Large intestine (tissue), 3 donors: ENCODE data around the gene PAK3. TPM values are rescaled to one million over a fixed set of nuclear protein-coding genes. Genes with fewer than 3 reads are reported as not detected.

ENCODE experiments used
- DNase-seq, 2 donors: peaks; one replicate each; pipeline versions ENCODE4 v3.0.0 to v3.0.0-alpha.2; 2013
- H3K27ac ChIP-seq: one replicate; pipeline ENCODE4 v1.5.1; 2013; ENCODE audit warnings: low read length
- H3K27me3 ChIP-seq: 2 replicates; pipeline ENCODE4 v1.6.1; 2013; ENCODE audit warnings: low read length; ENCODE audit not compliant: control insufficient read depth, insufficient read depth
- H3K36me3 ChIP-seq: 2 replicates; pipeline ENCODE4 v1.6.1; 2013; ENCODE audit warnings: low read length; ENCODE audit not compliant: control insufficient read depth, insufficient read depth
- H3K4me1 ChIP-seq: one replicate; pipeline ENCODE4 v1.6.1; 2013; ENCODE audit warnings: low read length; ENCODE audit not compliant: control insufficient read depth, insufficient read depth
- H3K4me3 ChIP-seq: one replicate; pipeline ENCODE4 v1.5.1; 2013; ENCODE audit warnings: low read length
- H3K9me3 ChIP-seq: one replicate; pipeline ENCODE4 v1.6.1; 2013; ENCODE audit warnings: mild to moderate bottlenecking, low read depth, low read length, moderate library complexity; ENCODE audit not compliant: control insufficient read depth
- WGBS: methylation state at CpG from one replicate; pipeline ENCODE4 v1.1.5; 2013; ENCODE audit warnings: low lambda C conversion rate; ENCODE audit not compliant: insufficient coverage; 5-methylcytosine and 5-hydroxymethylcytosine counted together
- polyA plus RNA-seq: library from polyadenylated mRNA; unstranded; fragments of 120-200 nt; gene quantifications from one replicate; pipeline ENCODE4 v1.2.1, GENCODE V29; 2013

Gene PAK3
- polyA plus RNA-seq, 1 donor = 2.2 TPM

DNA sequence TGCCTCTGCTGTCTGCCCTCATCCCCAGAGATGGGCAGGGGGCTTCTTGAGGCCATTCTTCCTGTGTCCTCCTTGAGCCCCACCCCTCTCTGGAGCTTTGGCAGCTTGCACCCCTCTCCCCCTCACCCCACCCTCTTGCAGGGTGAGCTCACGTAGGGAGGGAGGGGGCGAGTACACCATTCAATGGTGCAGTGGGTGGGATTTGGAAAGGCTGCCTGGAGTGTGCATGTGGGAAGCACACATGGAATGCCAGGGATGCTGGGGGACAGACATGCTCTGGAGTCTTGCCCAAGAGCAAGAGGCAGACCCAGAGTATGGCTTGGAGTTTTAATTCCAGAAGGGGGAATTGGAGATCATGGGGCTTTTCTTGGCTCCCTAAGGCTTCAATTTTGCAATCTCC is 5.6 kb downstream of the PAK3 start:
- WGBS = no CpG with 5 or more reads among the region's 2 CpGs
- Histone ChIP-seq H3K36me3 (no peaks in the 10 kb centered on the region), H3K9me3 (no peaks in the 10 kb centered on the region), H3K4me1 (no peaks in the 10 kb centered on the region), H3K27me3 (peaks cover 3% of the 10 kb centered on the region), H3K4me3 (no peak overlapping the region), H3K27ac (no peak overlapping the region)
- no peak for DNase-seq

DNA sequence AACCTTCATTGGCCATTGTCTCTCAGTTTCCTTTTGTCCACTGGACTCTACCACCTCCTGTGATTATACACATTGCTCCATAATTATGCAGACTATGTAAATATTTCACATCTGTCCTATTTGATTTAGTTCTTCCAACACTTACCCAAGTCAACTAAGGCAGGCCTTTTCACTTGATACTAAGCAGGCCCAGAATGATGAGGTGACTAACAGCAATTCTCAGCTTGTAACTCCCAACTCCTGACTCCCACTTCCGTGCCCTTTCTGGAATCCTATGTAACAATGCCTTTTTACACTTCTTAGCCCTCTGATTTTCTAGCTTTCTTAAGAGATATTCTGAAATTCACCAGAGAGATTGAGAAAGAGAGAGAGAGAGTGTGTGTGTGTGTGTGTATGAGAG is 6.6 kb downstream of the PAK3 start:
- Histone ChIP-seq H3K27ac (no peak overlapping the region), H3K9me3 (no peaks in the 10 kb centered on the region), H3K4me3 (no peak overlapping the region), H3K4me1 (no peaks in the 10 kb centered on the region), H3K36me3 (no peaks in the 10 kb centered on the region), H3K27me3 (no peaks in the 10 kb centered on the region)
- DNase-seq = no peak
- no CpG with 5 or more reads among the region's 1 CpG for WGBS

GRCh38 chrX:111103246-111103645 is 7.3 kb downstream of the PAK3 start:
- Histone ChIP-seq H3K9me3 (no peaks in the 10 kb centered on the region), H3K27ac (no peak overlapping the region)

DNA sequence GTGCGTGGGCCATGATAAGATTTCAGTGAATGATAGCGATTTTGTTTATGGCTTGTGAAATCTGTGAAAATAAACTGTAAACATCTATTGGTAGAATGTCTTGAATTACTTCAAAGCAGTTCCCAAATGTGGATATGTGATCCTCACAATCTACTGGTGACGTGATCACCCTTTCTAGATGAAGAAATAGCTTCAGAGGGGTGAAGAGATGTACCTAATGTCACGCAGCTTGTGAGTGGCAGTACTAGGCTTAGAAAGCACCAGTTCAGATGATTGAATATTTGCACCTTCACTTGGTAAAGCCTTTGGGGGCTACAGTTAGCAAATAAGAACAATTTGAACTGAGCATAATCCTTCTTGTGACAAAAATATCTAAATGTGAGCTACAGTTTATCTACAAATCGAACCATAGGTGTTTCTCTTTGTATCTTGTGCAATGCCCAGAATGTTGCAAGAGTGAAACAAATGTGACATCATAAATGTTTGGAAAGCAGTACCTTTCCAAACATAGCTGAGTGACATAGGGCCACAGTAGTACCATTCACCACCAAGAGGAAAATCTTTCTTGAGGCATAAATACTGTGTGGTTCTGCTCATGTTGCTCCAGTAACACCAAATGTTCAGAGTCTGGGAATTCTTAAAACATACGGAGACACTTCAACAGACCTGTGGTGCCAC is 14.2 kb downstream of the PAK3 start:
- Histone ChIP-seq H3K9me3 (no peaks in the 10 kb centered on the region), H3K4me3 (no peak overlapping the region), H3K36me3 (no peaks in the 10 kb centered on the region), H3K27me3 (no peaks in the 10 kb centered on the region), H3K4me1 (no peaks in the 10 kb centered on the region), H3K27ac (no peak overlapping the region)
- DNase-seq = no peak
- WGBS = no CpG with 5 or more reads among the region's 6 CpGs

More at GRCh38 chrX:111103246-111103645, 7.3 kb downstream of the PAK3 start:
- Histone ChIP-seq H3K36me3 (no peaks in the 10 kb centered on the region), H3K27me3 (no peaks in the 10 kb centered on the region), H3K4me3 (no peak overlapping the region), H3K4me1 (no peaks in the 10 kb centered on the region)
- no CpG with 5 or more reads among the region's 6 CpGs for WGBS
- DNase-seq = no peak

DNA sequence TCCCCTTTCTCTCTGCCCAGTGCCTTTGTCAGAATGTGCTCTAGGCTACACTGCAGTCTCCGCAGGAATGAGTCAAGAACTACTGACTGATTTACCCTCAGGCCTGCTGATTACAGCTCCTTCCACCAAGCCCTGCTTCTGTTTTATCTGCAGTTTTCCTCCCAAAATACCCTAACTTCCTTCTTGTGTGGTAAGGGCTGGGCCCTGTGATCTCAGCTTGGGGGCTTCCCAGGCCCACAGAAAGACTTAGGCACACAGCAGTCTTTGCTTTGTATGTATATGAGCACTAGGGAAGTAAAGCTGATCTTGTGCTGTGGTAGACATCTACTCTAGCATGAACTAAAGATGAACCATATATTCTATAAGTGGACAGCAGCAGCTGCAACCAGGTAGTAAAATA is 18.8 kb downstream of the PAK3 start:
- H3K4me3 ChIP-seq = no peak overlapping the region
- no peaks in the 10 kb centered on the region for H3K36me3 ChIP-seq
- H3K4me1 ChIP-seq = no peaks in the 10 kb centered on the region
- H3K27ac ChIP-seq = no peak overlapping the region
- WGBS = no CpG with 5 or more reads among the region's 1 CpG
- no peaks in the 10 kb centered on the region for H3K27me3 ChIP-seq
- no peaks in the 10 kb centered on the region for H3K9me3 ChIP-seq
- no peak for DNase-seq

DNA sequence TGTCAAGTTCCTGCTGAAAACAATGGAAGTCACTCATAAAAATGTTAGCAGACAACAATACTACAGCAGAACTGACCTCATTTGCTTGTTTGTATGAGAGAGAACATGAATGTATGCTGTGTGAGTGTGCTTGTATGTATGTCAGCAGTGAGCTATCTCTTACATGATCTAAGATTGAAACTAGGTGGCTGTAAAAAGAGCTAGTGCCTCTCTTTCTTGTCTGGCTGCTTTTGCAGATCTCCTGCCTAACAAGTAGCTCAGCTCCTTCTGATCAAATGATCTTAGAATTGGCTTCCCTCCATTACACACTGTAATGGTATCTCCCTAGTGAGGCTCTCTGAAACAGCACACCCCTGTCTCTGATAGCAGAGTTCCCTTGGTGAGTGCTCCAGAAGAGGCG is 20.7 kb downstream of the PAK3 start:
- H3K27me3 ChIP-seq = no peaks in the 10 kb centered on the region
- no peak for DNase-seq
- no peak overlapping the region for H3K27ac ChIP-seq
- WGBS = no CpG with 5 or more reads among the region's 1 CpG
- no peak overlapping the region for H3K4me3 ChIP-seq
- H3K36me3 ChIP-seq = no peaks in the 10 kb centered on the region
- no peaks in the 10 kb centered on the region for H3K9me3 ChIP-seq
- no peaks in the 10 kb centered on the region for H3K4me1 ChIP-seq

GRCh38 chrX:111119341-111119740 is 23.4 kb downstream of the PAK3 start:
- WGBS = 50% methylated on average over 1 of the region's 2 CpGs
- Histone ChIP-seq H3K4me3 (no peak overlapping the region), H3K27me3 (no peaks in the 10 kb centered on the region), H3K36me3 (no peaks in the 10 kb centered on the region), H3K9me3 (no peaks in the 10 kb centered on the region), H3K4me1 (no peaks in the 10 kb centered on the region), H3K27ac (no peak overlapping the region)
- DNase-seq = no peak

DNA sequence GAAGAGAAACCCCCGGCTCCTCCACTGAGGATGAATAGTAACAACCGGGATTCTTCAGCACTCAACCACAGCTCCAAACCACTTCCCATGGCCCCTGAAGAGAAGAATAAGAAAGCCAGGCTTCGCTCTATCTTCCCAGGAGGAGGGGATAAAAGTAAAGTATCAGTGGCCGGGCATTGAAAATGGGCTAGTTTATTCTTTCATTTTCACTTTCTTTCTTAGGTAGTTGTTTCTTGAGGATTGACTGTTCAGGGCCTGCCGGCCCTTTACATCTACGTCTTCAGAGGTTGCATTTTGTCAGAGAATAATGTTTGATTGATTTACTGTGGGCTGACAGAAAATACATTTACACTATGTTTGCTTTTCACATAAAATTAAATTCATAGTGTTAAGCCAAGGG is 27.1 kb downstream of the PAK3 start:
- no peaks in the 10 kb centered on the region for H3K27me3 ChIP-seq
- H3K27ac ChIP-seq = no peak overlapping the region
- no peak overlapping the region for H3K4me3 ChIP-seq
- H3K36me3 ChIP-seq = no peaks in the 10 kb centered on the region
- DNase-seq = no peak
- no peaks in the 10 kb centered on the region for H3K4me1 ChIP-seq
- WGBS = no CpG with 5 or more reads among the region's 6 CpGs
- no peaks in the 10 kb centered on the region for H3K9me3 ChIP-seq

DNA sequence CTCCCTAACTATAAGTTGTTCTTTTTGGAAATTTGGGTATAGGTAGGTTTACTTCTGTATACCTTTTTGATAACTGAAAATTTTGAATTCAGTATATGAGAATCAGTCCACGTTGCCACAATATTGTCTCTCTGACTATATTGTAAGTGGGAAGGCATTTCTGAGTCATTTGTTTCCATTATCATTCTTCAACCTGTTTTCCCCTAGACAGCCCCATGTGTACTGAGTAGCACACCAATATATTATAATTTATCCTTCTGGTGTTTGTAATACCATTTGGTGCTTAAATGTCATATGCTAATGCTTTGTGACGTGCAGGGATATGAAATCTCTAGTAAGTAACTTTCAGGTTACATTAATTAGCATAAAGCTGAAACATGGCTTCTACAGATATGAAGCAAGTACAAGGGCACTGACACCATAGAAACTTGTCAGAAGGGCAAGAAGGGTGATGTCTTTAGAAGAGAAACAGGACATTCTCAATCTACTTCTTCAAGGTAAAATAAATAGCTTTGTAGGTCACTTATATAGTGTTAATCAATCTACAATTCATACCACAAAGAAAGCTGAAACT is 27.7 kb downstream of the PAK3 start:
- no peaks in the 10 kb centered on the region for H3K36me3 ChIP-seq
- DNase-seq = no peak
- no CpG with 5 or more reads among the region's 2 CpGs for whole genome bisulfite sequencing
- no peak overlapping the region for H3K27ac ChIP-seq
- H3K9me3 ChIP-seq = no peaks in the 10 kb centered on the region
- no peaks in the 10 kb centered on the region for H3K27me3 ChIP-seq
- H3K4me1 ChIP-seq = no peaks in the 10 kb centered on the region
- no peak overlapping the region for H3K4me3 ChIP-seq

DNA sequence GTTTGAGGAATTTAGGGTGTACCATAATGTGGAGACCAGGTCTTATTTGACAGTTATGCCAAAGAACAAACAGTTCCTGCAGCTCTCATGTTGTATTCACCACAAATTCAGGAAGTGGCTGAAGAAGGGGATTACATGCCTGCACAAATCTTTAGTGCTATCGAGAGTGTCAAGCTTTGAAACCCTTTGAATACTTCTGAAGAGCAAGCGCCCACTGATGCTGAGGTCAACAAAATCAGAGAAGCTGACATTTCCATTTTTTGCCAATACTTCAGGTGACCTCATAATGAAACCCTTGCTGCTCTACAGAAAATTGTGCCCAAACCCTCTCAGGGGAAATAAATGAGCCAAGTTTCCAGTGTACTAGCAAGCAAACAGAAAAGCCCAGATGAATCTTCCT is 28.4 kb downstream of the PAK3 start:
- H3K27ac ChIP-seq = no peak overlapping the region
- no peaks in the 10 kb centered on the region for H3K9me3 ChIP-seq
- H3K4me3 ChIP-seq = no peak overlapping the region
- no peaks in the 10 kb centered on the region for H3K27me3 ChIP-seq
- no peaks in the 10 kb centered on the region for H3K4me1 ChIP-seq
- no CpG with 5 or more reads among the region's 2 CpGs for WGBS
- no peak for DNase-seq
- no peaks in the 10 kb centered on the region for H3K36me3 ChIP-seq

- Histone ChIP-seq H3K27ac (no peak overlapping the region), H3K27me3 (no peaks in the 10 kb centered on the region), H3K4me3 (no peak overlapping the region), H3K4me1 (no peaks in the 10 kb centered on the region), H3K9me3 (no peaks in the 10 kb centered on the region), H3K36me3 (no peaks in the 10 kb centered on the region)
- no peak for DNase-seq
Measured at GRCh38 chrX:111127038-111127437, 31.0 kb downstream of the PAK3 start.
